HG02981 (cell line): ENCODE results near the gene CD300E.
"Not testable (repeated sequence)": the region's sequence is repeated elsewhere in the genome, so short reads cannot be mapped to it uniquely, and the experiment has no call there.

Source experiments
- ATAC-seq: cut with Tn5 transposase; IDR thresholded peaks from one replicate; pipeline ENCODE4 v1.9.1; 2021; ENCODE audit warnings: mild to moderate bottlenecking, moderate library complexity; ENCODE audit not compliant: unreplicated experiment

CD300E gene

DNA sequence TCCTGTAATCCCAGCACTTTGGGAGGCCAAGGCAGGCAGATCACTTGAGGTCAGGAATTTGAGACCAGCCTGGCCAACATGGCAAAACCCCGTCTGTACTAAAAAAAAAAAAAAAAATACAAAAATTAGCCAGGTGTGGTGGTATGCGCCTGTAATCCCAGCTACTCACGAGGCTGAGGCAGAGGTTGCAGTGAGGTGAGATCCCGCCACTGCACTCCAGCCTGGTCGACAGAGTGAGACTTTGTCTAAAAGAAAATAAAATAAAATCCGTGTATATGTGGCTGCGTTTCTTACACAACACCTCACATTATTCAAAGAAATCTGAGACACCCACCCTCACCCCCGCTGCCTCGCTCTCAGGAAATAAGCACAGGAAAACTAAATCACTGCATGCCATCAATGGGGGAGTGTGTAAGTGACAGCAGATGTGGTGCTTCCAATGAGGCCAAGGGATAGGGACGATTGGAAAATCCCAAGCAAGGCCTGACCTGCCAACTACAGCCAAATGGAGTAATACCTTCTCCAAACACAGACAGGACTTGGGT is 13.1 kb upstream of the CD300E start:
- ATAC-seq = not testable (repeated sequence)

DNA sequence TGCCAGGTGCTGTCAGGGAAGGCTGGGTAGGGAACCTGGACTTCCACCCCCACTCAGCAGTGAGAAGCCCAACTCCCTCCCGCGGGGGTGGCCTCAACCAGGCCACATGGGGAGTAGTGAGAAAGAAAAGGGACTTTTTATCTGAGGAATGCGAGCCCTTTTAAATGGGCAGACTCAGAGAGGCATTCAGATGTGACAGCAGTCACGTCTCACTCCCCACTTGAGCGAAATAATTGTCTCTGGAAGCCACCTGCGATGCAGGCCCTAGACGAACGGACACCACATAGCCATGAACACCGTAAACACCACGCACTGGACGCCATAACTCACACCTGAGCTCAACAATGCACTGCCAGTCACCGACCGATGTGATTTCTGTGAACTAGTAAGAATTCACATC is 11.9 kb upstream of the CD300E start:
- no peak for ATAC-seq

DNA sequence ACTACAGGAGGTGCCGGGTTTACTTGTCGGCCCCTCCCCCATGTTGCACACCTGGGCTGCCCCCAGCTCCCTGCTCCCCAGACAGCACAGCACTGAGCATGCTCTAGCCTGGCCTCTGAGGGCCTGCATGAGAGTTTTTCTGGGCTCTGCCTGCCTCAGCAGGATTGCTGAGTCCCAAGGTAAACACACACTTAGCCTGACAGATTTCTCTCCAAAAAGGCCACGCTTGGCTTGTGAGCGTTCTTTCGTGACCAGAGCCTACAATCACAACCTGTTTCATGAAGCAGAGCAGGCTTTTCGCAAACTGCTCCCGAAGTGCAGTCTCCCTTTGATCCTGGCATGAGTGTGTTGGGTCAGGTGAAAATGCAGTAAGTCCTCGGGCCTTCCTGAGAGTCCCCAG is 9.8 kb upstream of the CD300E start:
- ATAC-seq = no peak

DNA sequence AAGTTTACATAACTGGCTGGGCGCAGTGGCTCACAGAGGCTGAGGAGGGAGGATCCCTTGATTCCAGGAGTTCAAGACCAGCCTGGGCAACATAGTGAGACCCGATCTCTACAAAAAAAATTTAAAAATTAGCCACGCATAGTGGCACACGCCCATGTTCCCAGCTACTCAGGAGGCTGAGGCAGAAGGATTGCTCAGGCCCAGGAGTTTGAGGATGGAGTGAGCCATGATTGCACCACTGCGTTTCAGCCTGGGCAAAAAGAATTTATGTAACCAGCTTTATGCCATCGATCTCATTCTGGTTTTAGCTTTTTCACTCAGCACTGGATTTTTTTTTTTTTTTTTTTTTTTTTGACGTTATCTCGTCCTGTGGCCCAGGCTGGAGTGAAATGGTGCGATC is 9.1 kb upstream of the CD300E start:
- ATAC-seq = no peak

DNA sequence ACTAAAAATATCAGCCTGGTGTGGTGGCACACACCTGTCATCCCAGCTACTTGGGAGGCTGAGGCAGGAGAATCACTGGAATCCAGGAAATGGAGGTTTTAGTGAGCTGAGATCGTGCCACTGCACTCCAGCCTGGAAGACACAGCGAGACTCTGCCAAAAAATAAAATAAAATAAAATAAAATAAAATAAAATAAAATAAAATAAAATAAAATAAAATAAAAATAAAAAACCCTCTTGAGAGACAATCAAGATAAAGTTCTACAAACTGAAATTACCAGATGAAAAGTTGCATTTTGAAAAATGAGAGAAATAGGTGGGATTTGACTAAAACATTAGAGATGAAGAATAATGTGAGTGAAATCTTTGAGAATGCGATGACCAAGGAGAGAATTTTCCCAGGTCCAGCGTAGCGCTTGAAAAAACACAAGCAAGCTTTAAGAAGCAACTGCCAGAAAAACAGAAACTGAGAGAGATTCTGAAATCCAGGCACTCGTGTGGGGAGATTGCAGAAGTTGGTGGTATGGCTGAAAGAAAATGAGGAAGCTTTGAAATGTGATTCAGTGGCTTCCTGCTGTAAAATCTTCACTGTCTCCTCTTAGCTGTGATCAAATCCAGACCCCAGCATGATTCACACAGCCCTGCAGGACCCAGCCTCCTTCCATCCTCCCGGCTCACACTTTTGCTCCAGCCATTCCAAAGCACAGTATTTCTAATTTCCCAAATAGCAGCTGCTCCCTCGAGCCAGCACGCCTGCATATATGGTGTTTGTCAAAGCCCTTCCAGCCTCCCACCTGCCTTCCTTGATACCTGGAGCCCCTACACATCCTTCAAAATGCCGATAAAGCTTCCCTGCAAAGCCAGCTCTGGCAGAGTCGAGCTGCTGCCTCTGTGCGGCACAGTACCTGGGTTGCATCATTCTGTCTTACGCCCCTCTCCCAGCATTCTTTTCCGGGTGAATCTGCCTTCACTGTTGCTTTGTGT is 8.2 kb upstream of the CD300E start:
- no peak for ATAC-seq

DNA sequence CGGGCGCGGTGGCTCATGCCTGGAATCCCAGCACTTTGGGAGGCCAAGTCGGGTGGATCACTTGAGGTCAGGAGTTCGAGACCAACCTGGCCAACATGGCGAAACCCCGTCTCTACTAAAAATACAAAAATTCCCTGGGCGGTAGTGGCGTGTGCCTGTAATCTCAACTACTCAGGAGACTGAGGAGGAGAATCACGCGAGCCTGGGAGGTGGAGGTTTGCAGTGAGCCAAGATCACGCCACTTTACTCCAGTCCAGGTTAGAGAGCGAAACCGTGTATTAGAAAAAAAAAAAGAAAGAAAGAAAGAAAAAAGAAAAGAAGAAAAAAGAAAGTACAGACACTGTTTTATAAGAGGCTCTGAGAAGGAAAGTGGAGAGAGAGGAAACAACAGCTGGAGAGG is 6.7 kb upstream of the CD300E start:
- not testable (repeated sequence) for ATAC-seq

DNA sequence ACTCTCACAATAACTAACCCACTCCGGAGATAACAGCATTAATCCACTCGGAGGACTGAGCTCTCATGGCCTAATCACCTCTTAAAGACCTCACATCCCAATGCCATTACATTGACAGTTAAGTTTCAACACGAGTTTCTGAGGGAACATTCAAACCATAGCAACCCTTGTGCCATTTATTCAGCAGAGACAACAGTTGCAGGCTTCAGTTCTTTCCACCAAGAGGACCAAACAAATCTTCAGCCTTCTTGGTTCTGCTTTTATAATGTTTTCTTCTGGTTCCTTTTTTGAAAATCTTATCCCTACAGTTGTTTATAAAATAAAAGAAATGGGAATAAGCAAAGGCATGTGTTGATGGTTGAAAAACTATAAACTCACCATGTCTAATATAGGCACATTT is 2.1 kb upstream of the CD300E start:
- ATAC-seq = no peak

DNA sequence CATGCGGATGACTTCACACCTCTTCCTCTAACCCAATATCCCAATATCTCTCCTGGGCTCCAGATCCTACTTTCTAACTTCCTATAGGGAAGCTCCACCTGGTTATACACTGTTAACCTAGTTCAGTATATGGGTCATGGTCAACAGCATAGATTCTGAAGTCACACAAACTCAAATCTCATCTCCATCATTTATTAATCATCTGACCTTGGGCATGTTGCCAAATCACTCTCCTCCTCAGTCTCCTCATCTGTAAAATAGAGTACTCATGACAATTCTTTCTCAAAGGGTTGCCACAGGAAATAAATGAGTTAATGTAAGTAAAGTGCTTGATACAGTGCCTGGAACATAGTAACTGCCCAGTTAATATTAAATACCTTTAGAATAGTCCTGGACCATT is 593 bp upstream of the CD300E start:
- ATAC-seq = no peak

DNA sequence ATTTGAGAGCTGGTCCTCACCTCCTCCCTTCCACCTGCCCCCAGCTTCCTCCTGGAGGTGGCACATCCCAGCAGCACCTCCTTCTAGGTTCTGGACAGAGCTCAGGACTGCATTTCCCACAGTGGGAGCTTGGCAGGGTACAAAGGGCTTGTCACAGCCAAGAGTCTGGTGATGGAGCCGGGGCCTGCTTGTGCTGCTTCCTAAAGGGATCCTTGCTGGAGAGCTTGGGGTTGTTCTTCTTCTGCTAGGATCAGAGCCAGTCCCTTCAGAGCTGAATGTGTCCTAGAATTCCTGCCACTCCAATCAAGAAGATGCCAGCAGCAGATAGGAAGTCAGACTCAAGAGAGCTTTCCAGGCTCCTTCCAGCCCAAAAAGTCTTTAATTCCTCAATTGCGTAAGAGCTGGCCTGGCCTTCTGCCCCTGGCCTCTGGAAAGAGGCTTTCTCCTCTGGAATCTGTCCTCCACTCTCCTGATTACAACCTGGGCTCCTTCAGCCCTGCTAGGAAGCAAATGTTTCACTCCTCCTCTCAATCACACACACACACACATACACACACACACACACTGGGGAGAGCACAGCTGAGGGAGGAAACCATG is 4.4 kb downstream of the CD300E start:
- ATAC-seq = no peak

DNA sequence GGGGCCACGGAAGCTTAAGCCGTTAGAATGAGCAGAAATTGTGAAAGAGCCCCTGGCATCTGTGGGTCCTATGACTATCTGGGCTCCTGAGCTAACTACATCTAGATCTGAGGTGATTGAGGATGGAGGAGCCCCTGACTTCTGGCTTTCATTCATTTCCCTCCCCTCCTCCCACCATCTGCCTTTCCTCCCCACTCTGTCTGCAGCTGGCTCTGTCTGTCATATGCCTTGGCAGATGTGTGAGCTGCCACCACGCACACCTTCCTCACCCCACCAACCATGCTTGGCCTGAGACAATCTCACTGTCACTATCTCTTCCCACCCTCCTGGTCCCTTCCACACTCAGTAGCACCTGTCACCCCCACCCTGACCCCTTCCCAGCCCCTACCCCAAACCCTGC is 5.1 kb downstream of the CD300E start:
- ATAC-seq = no peak

DNA sequence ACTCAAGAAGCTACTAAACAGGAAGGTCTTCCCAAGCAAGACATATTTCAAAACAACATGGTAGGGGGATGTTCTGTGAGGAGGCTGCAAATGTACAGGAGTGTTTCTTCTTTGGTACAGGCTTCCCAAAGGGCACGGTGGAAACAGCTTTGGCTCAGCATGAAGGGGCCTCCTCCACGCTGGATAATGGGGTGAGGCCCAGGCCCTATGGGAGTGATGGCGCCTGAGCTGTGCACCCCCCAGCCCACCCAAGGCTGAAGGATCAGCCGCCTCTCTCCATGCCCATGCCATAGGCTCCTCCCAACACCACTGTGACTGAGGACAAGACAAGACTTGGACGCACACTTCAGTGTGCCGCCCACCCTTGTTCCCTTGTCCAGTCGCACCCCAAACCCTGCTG is 6.8 kb downstream of the CD300E start:
- no peak for ATAC-seq

DNA sequence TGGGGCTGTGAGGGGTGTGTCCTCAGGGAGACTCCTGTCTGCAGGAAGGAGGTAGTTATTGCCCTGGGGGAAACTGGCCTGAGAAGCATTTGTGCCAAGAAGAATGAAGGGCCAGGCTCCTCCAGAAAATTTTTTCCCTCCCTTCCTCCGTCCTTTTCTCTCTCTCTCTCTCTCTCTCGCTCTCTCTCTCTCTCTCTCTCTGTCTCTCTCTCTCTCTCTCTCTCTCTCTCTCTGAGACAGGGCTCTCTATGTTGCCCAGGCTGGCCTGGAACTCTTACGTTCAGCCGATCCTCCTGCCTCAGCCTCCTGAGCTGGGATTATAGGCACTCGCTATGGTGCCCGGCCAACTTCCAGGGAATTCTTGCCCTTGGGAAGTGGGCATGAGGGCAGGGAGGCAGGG is 11.5 kb downstream of the CD300E start:
- no peak for ATAC-seq

DNA sequence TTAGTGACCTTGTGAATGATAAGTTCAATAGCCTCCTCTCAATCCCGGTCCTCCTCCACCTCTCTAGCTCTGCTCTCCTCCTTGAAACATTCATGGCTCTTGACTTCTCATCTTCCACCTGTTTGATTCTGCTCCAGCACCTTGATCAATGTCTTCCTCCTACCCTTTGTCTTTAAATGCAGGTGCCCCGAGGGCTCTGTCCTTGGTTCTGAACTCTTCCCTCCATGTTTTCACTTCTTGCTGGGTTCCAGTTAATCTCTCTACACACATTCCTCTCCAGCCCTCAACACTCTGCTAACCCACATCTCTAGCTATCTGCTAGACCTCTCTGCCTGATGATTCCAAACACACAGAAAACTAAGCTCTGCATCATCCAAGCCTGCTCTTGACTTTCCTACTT is 13.4 kb downstream of the CD300E start:
- no peak for ATAC-seq

DNA sequence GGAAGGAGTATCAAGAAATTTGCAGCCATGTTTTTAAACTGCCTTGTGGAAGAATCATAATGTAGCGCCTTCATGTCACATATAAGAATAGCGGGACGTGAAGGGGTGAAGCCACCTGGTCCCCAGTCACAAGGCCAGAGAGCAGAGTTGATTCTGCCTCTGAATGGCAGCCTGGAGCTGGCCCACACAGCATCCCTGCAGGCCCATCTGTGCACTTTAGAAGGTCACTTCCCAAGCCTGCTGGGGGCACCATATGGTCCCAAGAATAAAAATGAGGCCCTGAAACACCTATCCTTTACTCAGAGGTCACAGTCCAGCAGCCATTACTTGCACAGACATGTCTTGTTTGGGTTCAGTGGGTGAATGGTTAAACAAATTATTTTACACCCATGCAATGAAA is 15.0 kb downstream of the CD300E start:
- ATAC-seq = no peak

DNA sequence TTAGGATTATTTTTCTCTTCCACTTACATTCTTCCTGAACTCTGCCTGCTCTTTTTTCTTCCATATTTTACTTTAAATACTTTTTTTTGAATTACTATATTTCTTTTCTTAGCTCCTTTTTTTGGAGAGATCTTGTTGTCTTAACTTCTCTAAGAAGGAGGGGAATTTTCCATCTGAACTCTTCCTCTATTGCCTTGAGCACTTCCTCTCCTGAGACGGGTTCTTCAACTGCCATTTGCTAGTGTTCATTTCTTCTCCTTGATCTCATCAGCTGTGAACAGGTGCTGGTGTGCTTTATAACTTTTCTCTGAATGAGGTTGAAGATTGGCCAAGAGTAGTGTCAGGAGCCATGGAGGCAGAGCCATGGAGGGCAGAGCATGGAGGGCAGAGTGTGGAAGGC is 16.3 kb downstream of the CD300E start:
- ATAC-seq = no peak

DNA sequence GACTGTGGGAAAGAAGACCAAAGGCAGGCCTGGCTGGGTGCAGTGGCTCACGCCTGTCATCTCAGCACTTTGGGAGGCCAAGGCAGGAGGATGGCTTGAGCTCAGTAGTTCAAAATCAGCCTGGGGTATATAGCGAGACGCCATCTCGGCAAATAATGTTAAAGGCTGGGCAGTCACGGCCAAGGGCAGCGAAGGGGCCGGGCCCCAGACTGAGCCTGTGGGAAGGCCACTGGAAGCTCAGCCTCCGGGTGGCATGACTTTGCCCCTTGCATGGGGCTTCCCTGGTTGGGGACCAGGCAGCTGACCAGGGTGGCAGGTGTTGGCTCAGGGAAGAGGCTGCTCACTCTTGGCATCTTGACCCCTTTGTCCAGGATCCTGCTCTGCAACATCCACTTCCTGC is 17.5 kb downstream of the CD300E start:
- ATAC-seq = no peak

DNA sequence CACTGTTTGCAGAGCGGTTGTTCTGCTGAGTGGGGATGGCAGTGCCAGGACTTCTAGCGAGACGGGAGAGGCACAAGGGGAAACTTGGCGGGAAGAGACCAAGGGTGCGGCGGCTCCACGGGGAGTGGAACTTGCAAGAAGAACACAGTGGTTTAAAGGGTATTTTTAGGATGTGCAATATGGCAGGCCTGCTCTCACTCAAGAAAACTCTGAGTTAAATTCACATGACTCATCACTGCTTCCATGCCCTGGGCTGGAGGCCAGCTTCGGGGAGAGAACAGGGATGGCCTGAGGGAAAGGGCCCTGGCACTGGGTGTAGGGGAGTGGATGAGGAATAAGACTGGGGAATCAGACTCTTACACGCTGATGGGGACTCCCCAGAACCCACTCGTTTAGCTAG is 18.2 kb downstream of the CD300E start:
- no peak for ATAC-seq

DNA sequence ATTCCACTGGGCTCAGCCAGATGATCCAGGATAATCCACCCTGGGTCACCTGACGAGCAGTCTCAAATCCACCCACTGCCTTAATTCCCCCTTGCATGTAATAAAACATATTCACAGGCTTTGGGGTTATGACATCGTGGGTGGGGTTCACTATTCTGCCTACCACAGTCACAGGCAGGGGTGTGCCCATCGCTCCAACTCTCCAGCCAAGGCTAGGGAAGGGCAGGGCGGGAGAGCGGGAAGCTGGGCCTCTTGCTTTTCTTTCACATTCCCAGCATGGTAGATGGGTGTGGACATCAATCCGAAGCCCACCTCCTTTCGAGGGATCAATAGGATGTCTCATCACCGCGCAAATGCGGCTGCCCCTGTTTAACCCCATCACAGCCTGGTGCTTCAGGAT is 18.8 kb downstream of the CD300E start:
- ATAC-seq = no peak

DNA sequence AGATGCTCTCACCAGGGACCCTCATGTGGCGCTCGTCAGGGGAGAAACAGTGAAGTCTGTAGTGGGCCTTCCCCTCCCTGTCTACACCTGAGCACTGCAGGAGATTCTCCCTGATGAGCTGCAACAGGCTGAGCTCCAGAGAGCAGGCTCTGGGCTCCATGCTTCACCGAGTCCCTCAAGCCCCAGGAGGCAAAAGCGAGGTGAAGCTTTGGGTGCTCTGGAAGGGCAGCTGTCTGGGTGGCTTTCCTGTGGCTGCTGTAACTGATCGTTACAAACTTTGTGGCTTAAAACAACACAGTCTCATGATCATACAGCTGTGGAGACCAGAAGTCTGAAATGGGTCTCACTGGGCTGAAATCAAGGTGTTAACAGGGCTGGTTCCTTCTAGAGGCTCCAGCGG is 19.3 kb downstream of the CD300E start:
- ATAC-seq = no peak

DNA sequence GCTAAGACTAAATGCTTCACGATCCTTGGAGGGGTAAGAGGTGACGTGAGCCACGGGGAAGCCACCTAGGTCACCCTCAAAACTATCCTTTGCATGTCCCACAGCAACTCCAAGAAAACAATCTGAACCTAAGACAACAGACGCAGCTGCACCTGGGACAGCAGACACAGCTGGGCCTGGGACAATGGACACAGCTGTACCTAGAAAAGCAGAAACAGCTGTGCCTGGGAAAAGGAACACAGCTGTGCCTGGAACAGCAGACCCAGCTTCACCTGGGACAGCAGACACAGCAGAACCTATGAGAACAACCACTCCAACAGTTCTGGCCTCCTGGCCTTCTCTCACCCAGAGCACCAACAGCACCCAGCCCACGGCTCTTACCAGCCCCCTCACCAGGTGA is 19.8 kb downstream of the CD300E start:
- no peak for ATAC-seq

DNA sequence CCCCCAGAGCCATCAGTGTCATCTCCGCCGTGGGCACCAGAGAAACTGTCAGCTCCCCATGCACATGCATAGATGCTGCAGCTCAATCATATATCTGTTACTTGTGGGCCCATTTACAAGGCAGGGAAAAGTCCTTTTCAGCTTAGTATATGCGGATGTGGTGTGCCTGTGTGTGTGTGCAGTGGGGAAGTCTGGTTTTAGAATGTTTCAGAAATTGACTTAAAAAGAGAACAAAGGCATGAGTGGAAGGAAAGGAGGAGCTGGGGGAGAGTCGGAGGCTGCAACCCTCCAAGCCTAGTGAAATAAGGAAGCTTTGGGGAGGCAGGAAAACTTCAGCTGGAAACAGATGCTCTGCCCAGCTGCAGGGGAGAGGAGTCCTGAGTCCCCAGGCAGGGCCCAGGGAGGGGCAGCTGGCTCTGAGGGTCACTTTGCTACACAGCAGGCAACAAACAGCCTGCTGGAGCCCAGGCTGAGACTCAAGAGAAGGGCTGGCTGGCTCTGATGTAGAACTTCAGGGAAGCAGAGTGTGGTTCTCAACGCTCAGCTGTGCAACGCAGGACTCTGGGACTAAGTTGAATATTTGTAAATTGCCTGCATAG is 20.4 kb downstream of the CD300E start:
- ATAC-seq = no peak
